H54 (cell line): ENCODE data around the gene KLC1.
"Not testable (repeated sequence)": the region's sequence is repeated elsewhere in the genome, so short reads cannot be mapped to it uniquely, and the experiment has no call there.

Experiments used
- DNase-seq: peaks from one replicate; pipeline ENCODE4 v3.0.0; 2011; ENCODE audit warnings: low spot score, mixed read lengths; ENCODE audit not compliant: insufficient read length
- FAIRE-seq: peaks from 3 replicates; lab custom pipeline; 2011; peaks lifted over from hg19 to GRCh38; lab: Jason Lieb, UNC
- POLR2A ChIP-seq: IDR thresholded peaks from 2 replicates; pipeline ENCODE4 v1.6.1; 2011; ENCODE audit warnings: low read depth, mild to moderate bottlenecking, low read length

Gene KLC1

GRCh38 chr14:103630364-103631108 is 1.5 kb downstream of the KLC1 start:
- FAIRE-seq (no peak), DNase-seq (no peak)
- no peak for TF ChIP-seq POLR2A

- FAIRE-seq (no peak), DNase-seq (no peak)
- no peak for TF ChIP-seq POLR2A
These were observed 4.4 kb downstream of the KLC1 start for GRCh38 chr14:103633391-103633790.

GRCh38 chr14:103634156-103634555 is 5.1 kb downstream of the KLC1 start:
- TF ChIP-seq POLR2A, result no peak
- no peak for DNase-seq
- no peak for FAIRE-seq

GRCh38 chr14:103638594-103638993 is 9.6 kb downstream of the KLC1 start:
- no peak for TF ChIP-seq POLR2A
- FAIRE-seq, result no peak

GRCh38 chr14:103641161-103641560 is 12.2 kb downstream of the KLC1 start:
- peak; percentile 99 for FAIRE-seq
- DNase-seq, result no peak
- TF ChIP-seq POLR2A, result no peak

More at GRCh38 chr14:103638594-103638993, 9.6 kb downstream of the KLC1 start:
- no peak for DNase-seq

- no peak for TF ChIP-seq POLR2A
- DNase-seq (no peak), FAIRE-seq (no peak)
These were observed 17.2 kb downstream of the KLC1 start for GRCh38 chr14:103646189-103646588.

- no peak for TF ChIP-seq POLR2A
- FAIRE-seq, result no peak
- DNase-seq, result no peak
These were observed 20.0 kb downstream of the KLC1 start for GRCh38 chr14:103649001-103649400.

GRCh38 chr14:103650213-103650612 is 21.2 kb downstream of the KLC1 start:
- no peak for TF ChIP-seq POLR2A
- DNase-seq (no peak), FAIRE-seq (no peak)

GRCh38 chr14:103651585-103651984 is 22.6 kb downstream of the KLC1 start:
- FAIRE-seq (no peak), DNase-seq (no peak)
- no peak for TF ChIP-seq POLR2A

- no peak for FAIRE-seq
- TF ChIP-seq POLR2A, result no peak
- DNase-seq, result no peak
These were observed 23.8 kb downstream of the KLC1 start for GRCh38 chr14:103652806-103653205.

GRCh38 chr14:103653336-103653735 is 24.3 kb downstream of the KLC1 start:
- not testable (repeated sequence) for FAIRE-seq, DNase-seq

GRCh38 chr14:103653805-103654204 is 24.8 kb downstream of the KLC1 start:
- FAIRE-seq (no peak), DNase-seq (no peak)
- no peak for TF ChIP-seq POLR2A

- TF ChIP-seq POLR2A, result no peak
- no peak for DNase-seq
- FAIRE-seq, result no peak
These were observed 25.6 kb downstream of the KLC1 start for GRCh38 chr14:103654619-103655018.

- DNase-seq (no peak), FAIRE-seq (no peak)
- TF ChIP-seq POLR2A, result no peak
These were observed 27.2 kb downstream of the KLC1 start for GRCh38 chr14:103656031-103656755.

GRCh38 chr14:103656756-103657133 is 27.7 kb downstream of the KLC1 start:
- DNase-seq, result no peak
- no peak for TF ChIP-seq POLR2A
- FAIRE-seq, result no peak
